ENCODE measurements around the gene NECTIN3. TPM values are rescaled to one million over a fixed set of nuclear protein-coding genes. Genes with fewer than 3 reads are reported as not detected.

The NECTIN3 gene
- total RNA-seq, 2 experiments from 2014 or later = 7.8 to 8.5 TPM

DNA sequence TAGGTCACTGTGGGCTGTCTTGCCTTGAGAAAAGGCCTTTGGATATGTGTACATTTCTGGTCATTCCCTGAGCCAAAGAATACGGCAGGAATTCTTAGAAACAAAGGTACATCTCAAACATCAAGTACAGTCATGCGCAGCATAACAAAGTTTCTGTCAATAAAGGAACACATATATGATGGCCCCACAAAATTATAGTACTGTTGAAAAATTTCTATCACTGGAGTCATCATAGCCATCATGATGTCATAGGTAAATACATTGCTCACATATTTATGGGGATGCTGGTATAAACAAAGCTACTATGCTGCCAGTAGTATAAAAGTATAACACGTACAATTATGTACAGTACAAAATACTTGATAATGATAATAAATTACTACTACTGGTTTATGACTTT, 38.9 kb upstream of the NECTIN3 start:
- H3K27ac Mint-ChIP-seq = no peak overlapping the region
- intact Hi-C loops (cut with DNase I, micrococcal nuclease) = no loop called here
- TF ChIP-seq, protein P1, sequence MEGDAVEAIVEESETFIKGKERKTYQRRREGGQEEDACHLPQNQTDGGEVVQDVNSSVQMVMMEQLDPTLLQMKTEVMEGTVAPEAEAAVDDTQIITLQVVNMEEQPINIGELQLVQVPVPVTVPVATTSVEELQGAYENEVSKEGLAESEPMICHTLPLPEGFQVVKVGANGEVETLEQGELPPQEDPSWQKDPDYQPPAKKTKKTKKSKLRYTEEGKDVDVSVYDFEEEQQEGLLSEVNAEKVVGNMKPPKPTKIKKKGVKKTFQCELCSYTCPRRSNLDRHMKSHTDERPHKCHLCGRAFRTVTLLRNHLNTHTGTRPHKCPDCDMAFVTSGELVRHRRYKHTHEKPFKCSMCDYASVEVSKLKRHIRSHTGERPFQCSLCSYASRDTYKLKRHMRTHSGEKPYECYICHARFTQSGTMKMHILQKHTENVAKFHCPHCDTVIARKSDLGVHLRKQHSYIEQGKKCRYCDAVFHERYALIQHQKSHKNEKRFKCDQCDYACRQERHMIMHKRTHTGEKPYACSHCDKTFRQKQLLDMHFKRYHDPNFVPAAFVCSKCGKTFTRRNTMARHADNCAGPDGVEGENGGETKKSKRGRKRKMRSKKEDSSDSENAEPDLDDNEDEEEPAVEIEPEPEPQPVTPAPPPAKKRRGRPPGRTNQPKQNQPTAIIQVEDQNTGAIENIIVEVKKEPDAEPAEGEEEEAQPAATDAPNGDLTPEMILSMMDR (IDR thresholded peaks at IDR 0.05) = no peak

GRCh38 chr3:111033470-111034050, 38.1 kb upstream of the NECTIN3 start:
- H3K27ac ChIP-seq (ENCODE audit: low read depth in 1 of 2, low read length in 2 of 2) = no peak overlapping the region
- no peaks in the 10 kb centered on the region for H3K36me3 ChIP-seq (ENCODE audit: insufficient read depth, low read length)
- CTCF ChIA-PET = no interaction called here
- H3K9me3 Mint-ChIP-seq = peaks cover 14% of the 10 kb centered on the region
- no peaks in the 10 kb centered on the region for H3K27me3 ChIP-seq (ENCODE audit: control insufficient read depth in 1 of 2, insufficient read depth in 2 of 2, low read length in 2 of 2)
- H3K4me1 ChIP-seq (ENCODE audit: insufficient read depth, low read length) = no peaks in the 10 kb centered on the region
- H3K4me3 Mint-ChIP-seq = no peak overlapping the region
- TF ChIP-seq, protein P1 (IDR thresholded peaks at IDR 0.05) = no peak
- H3K4me1 Mint-ChIP-seq (ENCODE audit: low read depth) = no peaks in the 10 kb centered on the region
- H3K27ac Mint-ChIP-seq = no peak overlapping the region
- no peak for DNase-seq
- no peak for ATAC-seq (ENCODE audit: poor library complexity)
- peaks cover 14 to 21% of the 10 kb centered on the region in 2 experiments for H3K9me3 ChIP-seq (ENCODE audit: control insufficient read depth in 1 of 2, insufficient read depth in 1 of 2, low read length in 2 of 2)
- POLR2A ChIA-PET = no interaction called here
- intact Hi-C loops (cut with DNase I, micrococcal nuclease) = no loop called here
- H3K27me3 Mint-ChIP-seq = peaks cover 6% of the 10 kb centered on the region
- no peaks in the 10 kb centered on the region for H3K36me3 Mint-ChIP-seq (ENCODE audit: low read depth)
- no peak overlapping the region for H3K4me3 ChIP-seq (ENCODE audit: low read length)

More for the DNA sequence above, 38.9 kb upstream of the NECTIN3 start:
- Mint-ChIP-seq H3K4me1 (ENCODE audit: low read depth) (no peaks in the 10 kb centered on the region), H3K36me3 (ENCODE audit: low read depth) (no peaks in the 10 kb centered on the region), H3K27me3 (peaks cover 6% of the 10 kb centered on the region), H3K9me3 (peaks cover 13% of the 10 kb centered on the region), H3K4me3 (no peak overlapping the region)
- no peaks in the 10 kb centered on the region for H3K27me3 ChIP-seq (ENCODE audit: control insufficient read depth in 1 of 2, insufficient read depth in 2 of 2, low read length in 2 of 2)
- no peaks in the 10 kb centered on the region for H3K36me3 ChIP-seq (ENCODE audit: insufficient read depth, low read length)
- peaks cover 14 to 19% of the 10 kb centered on the region in 2 experiments for H3K9me3 ChIP-seq (ENCODE audit: control insufficient read depth in 1 of 2, insufficient read depth in 1 of 2, low read length in 2 of 2)
- ChIA-PET CTCF (no interaction called here), POLR2A (no interaction called here)
- H3K4me1 ChIP-seq (ENCODE audit: insufficient read depth, low read length) = no peaks in the 10 kb centered on the region
- H3K27ac ChIP-seq (ENCODE audit: low read depth in 1 of 2, low read length in 2 of 2) = no peak overlapping the region
- no peak overlapping the region for H3K4me3 ChIP-seq (ENCODE audit: low read length)
- ATAC-seq (ENCODE audit: poor library complexity) = no peak
- no peak for DNase-seq

DNA sequence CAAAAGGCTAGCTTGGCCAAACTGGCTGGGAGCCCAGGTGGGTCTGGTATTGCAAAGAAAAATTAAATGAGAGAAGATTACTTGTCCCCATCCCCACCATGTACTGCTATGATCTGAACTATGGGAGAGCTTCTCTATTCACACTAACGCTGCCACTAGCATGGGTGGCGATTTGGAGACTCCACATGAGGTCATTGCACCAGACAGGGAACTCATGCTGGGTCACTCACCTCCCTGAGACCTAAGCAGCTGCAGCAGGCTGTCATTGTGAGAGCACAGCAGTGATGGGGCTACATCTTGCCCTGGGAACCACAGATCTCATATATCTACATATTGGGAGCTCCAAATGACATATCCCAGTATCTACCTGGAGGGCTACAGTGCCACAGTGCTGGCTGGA, 36.3 kb upstream of the NECTIN3 start:
- CTCF ChIA-PET = interaction anchor here (0.5 kb wide), 1 partner anchor 29 kb away, joined by 4 read pairs; no protein-coding TSS in a partner anchor
- H3K36me3 ChIP-seq (ENCODE audit: insufficient read depth, low read length) = no peaks in the 10 kb centered on the region
- no peaks in the 10 kb centered on the region for H3K4me1 Mint-ChIP-seq (ENCODE audit: low read depth)
- ATAC-seq (ENCODE audit: poor library complexity) = no peak
- peaks cover 14% of the 10 kb centered on the region for H3K9me3 Mint-ChIP-seq
- H3K27me3 ChIP-seq (ENCODE audit: control insufficient read depth in 1 of 2, insufficient read depth in 2 of 2, low read length in 2 of 2) = no peaks in the 10 kb centered on the region
- H3K36me3 Mint-ChIP-seq (ENCODE audit: low read depth) = no peaks in the 10 kb centered on the region
- TF ChIP-seq, protein P1 (IDR thresholded peaks at IDR 0.05) = no peak
- H3K4me3 ChIP-seq (ENCODE audit: low read length) = no peak overlapping the region
- no peak overlapping the region for H3K4me3 Mint-ChIP-seq
- peaks cover 10% of the 10 kb centered on the region for H3K27me3 Mint-ChIP-seq
- no peak overlapping the region for H3K27ac ChIP-seq (ENCODE audit: low read depth in 1 of 2, low read length in 2 of 2)
- POLR2A ChIA-PET = no interaction called here
- H3K27ac Mint-ChIP-seq = no peak overlapping the region
- no peaks in the 10 kb centered on the region for H3K4me1 ChIP-seq (ENCODE audit: insufficient read depth, low read length)
- no peak for DNase-seq
- H3K9me3 ChIP-seq (ENCODE audit: control insufficient read depth in 1 of 2, insufficient read depth in 1 of 2, low read length in 2 of 2) = peaks cover 16 to 21% of the 10 kb centered on the region in 2 experiments
- intact Hi-C loops (cut with DNase I, micrococcal nuclease) = no loop called here

Data from CD4-positive, alpha-beta T cell (primary cell).